CD4-positive, alpha-beta T cell treated with Interleukin-10 for 1 hour (primary cell): ENCODE measurements around the gene ORAI3.
A peak's percentile ranks its signal among the peaks of the same experiment; 100 is the strongest.

Source experiments
- DNase-seq: peaks from one replicate; pipeline ENCODE4 v3.0.0-alpha.2; 2020

The ORAI3 gene

GRCh38 chr16:30992931-30993816 lies 44.3 kb downstream of the ORAI3 start:
- no peak for DNase-seq

GRCh38 chr16:30995927-30996323 lies 47.1 kb downstream of the ORAI3 start:
- DNase-seq: no peak

DNA sequence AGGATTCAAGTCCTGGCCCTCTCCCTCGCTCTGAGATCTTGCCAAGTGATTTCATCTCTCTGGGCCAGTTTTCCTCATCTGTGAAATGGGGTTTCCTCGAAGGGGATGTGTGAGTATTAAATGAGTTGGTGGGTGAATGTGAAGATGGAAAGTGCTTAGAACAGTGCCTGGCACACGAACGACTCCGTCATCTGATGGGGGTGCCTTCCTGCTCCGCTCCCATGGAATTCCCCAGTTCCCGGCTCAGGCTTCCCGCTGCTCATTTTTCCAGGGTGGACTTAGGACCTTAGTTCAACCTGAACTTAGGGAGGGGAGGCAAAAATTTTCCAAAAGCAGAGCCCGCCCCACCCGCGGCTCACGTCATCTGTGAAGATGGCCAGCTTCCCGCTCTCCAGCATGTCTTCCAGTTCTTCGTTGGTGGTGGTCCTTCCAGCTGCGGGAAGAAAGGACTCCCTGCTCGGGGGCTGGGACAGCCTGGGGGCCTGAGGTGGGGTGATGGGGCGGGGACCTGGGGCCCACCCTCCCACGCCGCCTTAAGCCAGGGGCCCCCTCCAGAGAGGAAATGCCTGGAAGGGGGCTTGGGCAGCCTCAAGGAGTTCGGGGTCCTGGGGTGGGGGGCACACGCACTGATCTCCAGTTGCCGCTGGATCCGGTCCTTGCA lies 47.6 kb downstream of the ORAI3 start:
- DNase-seq: no peak

DNA sequence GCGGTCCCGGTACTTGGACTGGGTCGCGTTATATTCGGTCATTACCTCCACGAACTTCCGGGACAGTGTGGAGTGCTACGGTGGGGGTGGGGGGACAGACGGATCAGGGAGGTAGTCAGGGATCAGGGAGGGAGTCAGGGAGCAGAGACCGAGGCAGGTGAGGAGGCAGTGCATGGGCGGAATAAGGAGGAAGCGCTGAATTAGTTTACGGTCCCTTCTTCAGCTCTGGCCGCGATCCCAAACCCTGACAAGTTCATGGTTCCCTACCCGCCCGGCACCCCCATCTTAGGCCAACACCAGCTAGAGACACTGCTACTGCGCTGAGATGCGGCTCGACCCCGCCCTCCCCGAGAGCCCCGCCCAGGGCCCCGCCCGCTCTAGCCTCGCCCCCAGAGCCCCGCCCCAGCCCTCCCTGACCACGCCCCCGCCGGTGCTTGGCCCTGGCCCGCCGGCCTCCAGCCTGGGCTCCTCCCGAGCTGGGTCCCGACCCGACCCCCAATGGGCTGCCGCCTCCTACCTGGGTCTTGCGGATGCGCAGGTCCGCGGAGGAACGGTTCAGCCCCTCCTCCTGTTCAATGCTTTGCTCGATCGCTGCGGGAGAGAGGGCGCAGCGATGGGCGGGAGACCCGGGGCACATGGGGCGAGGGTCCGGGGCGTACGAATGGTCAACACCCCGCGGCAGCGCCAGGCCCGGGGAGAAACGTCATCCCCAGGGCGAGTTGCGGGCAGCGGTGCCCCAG lies 48.3 kb downstream of the ORAI3 start:
- DNase-seq: peak; percentile 85

DNA sequence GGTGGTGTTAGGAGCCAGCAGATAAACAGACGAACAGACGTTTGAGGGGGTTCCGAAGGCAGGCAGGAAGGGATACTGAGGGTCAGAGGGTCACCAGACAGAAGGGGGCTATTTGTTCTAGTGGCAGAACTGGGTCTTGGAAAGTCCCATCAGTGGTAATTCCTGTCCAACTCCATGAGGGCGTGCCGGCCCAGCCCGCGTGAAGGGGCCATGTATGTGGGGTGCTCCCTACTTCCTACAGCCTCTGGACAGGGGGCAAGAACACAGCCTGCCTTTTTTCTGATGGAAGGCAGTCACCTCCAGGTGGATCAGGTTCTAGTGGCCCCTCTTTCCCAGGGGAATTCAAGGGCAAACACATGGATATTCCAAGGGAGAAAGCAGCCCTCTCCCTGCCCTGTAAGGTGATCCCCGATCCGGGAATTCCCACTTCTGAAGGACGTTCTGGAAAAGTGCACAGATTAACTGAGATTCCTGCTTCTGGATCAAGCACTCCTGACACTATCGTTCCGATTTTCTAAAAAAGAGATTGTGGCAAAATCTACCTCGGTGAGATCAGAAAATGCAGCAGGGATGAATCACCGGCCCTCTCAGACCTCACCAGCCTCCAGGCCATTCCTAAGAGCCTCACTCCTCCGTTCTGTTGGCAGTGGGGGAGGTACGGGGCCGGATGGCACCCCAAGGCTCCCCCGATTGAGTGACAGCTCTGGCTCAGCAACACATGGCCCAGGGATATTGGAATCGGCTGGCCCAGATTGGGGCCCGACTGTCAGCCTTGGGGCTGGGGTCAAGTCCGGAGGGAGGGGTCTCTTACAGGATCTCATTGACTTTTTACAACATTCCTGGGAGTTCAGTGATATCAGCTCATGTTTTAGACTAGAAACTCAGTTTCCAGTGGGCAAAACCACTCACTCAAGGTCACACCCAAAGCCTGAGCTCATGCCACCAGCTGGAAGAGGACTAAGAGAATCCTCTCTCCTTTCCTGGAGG lies 49.1 kb downstream of the ORAI3 start:
- no peak for DNase-seq

DNA sequence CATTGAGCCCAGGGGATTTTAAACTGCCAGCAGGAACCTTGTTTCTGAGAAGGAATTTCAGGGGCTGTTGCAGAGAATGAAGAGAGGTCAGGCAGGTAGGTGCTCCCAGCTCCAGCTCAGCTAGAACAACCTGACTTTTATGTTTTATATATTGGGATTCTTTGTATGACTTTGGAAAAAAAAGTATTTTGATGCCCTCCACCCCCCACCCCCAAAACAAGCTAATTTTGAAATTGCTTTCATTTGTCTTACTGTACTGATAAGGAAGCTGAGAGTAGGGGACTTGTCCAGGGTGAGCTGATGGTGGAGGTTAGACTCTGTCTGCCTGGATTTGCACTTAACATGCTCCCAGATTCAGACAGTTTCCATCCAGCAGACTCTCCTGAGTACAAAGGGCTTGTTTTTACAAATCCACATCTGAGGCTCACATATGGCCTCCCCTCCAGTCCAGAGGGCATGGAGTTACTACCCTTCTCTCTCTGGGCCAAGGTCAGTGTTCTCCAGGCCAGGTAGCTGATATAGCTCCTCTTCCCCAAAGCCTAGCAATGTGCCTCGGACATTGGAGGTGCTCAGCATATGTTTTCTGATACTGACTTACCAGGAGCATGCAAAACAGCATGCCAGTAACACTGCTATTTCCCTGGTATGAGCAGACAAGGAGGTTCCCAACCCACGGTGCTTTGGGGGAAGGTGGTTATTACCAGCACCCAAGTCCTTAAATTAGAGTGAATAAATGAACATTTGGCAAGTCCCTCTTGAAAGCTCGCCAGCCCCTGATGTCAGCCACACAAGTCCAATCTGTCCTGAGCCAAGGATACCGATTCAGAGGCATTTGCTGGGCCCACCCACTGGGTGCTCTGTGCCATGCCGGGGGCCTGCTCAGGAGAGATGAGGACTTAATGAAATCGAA lies 50.2 kb downstream of the ORAI3 start:
- DNase-seq: no peak

DNA sequence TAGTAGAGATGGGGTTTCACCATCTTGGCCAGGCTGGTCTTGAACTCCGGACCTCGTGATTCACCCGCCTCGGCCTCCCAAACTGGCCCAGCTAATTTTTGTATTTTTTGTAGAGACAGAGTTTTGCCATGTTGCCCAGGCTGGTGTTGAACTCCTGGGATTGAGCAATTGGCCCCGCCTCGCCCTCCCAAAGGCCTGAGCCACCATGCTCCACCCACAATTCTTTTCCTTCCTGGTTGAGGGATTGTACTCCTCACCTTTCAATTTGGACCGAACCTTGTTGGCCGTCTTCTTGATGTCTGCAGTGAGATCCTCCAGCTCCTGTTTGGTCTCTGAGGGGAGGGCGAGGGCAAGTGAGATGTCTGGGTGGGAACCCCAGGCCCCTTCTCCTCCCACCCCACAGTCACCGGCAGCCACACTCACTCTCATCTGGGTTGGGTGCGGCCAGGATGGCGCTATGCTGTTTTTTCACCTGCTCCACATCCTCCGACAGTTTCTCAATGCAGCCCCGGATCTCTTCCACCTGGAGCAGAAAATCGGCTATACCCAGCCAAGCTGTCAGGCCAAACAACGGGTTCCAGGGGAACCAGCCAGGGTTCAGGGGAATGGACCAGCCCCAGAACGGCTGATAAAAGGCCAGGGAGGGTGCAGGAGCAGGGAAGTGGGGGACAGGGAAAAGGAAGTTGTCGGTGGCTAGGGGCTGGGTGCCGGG lies 52.0 kb downstream of the ORAI3 start:
- DNase-seq: no peak

- DNase-seq: no peak
Measured at GRCh38 chr16:31001507-31002249, 52.8 kb downstream of the ORAI3 start.

DNA sequence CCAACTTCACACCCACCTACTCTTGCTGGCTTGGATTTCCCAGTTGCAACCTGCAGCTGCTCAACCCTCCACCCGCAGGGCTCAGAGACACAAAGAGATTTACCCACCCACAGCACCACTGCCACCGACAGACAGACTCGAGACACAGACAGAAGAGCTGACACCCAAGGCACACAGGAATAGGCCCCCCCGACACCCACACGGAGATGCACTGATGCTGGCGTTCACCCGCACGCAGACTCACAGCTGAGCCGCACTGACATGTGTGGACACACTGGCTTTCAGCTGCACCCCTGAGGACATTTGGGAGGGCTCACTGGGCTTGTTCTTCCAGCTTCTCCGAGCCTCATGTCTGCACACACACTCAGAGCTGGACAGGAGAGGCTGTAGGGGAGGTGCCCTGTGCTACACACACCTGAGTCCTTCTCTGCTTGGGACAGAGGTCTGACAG lies 53.4 kb downstream of the ORAI3 start:
- DNase-seq: no peak

- DNase-seq: no peak
Measured at GRCh38 chr16:31002862-31003341, 54.0 kb downstream of the ORAI3 start.

DNA sequence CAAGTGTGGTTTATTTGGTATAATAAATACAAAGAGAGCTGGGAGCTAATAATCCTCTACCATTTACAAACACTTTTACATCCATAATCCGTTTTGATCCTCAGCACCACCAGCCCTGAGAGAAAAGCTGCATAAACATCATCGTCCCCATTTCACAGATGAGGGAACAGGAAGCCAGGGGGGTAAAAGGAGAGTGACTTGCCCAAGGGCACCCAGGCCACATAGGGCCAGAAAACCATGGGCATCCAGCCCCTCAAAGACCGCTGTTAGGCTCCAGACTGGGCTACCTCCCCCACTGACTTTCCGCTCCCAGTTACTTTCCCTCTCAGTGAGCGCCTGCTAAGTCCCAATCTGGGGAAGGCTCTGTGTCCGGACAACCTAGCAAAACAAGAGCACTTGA lies 54.9 kb downstream of the ORAI3 start:
- DNase-seq: no peak
